Activated T-helper 1 cell treated with anti-CD3 and anti-CD28 coated beads, Interleukin-2, amount 50 U/mL, for 16 hours (primary cell): Measurements from ENCODE around the gene GLS.
A peak's percentile ranks its signal among the peaks of the same experiment; 100 is the strongest.
"Not testable (repeated sequence)": the region's sequence is repeated elsewhere in the genome, so short reads cannot be mapped to it uniquely, and the experiment has no call there.

Experiments used
- DNase-seq, 2 donors: peaks; one replicate each; pipeline ENCODE4 v3.0.0-alpha.2; 2020; ENCODE audit warnings: low read depth in 1 of 2, low spot score in 1 of 2

Gene GLS

GRCh38 chr2:190880378-190881083, at the start of gene GLS:
TSS of gene GLS (plus strand) at chr2:190880821. CDS start at chr2:190881085, 264 bp downstream.
- peak; percentile 92 to 93 for DNase-seq

DNA sequence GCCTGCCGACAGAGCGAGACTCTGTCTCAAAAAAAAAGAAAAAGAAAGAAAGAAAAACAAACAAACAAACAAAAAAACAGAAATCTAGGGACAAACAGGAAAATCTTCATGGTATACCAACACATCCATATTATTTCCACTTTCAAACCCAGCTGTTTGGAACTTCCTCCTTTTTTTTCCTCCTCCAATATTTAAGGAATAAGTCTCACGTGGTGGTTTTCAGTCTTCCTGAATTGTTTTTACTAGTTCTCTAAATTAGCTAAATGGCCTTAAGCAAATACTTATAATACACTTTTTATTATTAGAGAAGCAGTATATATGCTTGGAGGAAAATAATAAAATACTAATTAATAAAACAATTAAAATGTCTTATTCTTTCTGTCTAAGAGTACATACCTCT, 48.7 kb upstream of the GLS start:
- no peak for DNase-seq

- no peak for DNase-seq
Measured at GRCh38 chr2:190834890-190835208, 45.8 kb upstream of the GLS start.

- no peak for DNase-seq
Measured at GRCh38 chr2:190835303-190835930, 45.2 kb upstream of the GLS start.

DNA sequence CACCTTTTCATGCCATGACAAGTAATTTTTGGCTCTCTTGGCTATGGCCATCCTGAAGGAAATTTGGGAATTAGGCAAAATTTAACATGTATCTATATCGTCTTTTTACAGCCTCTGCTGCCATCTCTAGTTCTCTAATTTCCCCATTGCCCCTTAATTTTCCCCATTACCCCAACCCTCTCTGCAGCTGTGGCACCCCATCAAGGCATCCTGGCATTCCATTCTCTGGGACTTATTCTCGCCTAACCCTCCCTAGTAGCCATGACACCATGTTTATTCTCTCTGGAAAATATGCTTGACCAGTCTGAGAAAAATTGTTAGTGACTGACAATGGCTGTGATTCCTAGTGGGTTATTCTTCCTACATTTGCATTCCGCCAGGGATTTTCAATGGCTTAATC, 43.9 kb upstream of the GLS start:
- DNase-seq, result no peak

DNA sequence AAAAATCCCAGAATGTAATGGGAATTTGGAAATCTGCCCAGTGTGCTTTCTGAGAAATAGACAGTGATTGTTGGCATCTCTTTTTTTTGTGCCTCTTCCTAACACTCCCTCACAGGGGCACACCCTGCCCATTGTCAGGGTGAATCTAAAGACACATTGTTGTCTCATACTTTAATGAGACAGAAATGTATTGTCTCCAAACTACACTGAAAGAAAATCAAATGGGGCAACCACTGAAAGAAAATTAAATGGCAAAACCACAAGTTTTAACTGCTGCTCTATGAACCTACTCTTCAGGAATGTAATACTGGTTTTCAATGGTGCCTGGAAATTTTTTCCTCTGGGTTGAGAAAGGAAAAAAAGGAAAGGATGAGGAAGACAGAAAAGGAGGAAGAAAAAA, 43.2 kb upstream of the GLS start:
- no peak for DNase-seq

DNA sequence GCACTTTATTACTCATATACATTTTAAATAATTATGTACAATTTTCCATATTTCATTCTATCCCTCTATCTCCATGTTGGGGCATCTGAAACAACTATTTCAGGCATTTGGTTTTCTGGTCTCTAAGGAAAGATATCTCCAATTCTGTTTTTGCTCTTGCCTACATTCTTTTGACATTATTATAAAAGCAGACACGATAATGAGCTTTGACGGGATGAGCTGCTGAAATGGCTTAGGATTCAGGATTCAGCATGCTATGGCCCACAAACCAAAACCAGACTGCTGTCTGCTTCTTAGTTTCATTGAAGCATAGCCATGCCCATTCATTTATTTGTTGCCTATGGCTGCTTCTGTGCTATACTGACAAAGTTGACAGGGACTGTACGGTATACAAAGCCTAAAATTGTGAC, 42.7 kb upstream of the GLS start:
- DNase-seq, result no peak

GRCh38 chr2:190838492-190838910, 42.1 kb upstream of the GLS start:
- no peak for DNase-seq

DNA sequence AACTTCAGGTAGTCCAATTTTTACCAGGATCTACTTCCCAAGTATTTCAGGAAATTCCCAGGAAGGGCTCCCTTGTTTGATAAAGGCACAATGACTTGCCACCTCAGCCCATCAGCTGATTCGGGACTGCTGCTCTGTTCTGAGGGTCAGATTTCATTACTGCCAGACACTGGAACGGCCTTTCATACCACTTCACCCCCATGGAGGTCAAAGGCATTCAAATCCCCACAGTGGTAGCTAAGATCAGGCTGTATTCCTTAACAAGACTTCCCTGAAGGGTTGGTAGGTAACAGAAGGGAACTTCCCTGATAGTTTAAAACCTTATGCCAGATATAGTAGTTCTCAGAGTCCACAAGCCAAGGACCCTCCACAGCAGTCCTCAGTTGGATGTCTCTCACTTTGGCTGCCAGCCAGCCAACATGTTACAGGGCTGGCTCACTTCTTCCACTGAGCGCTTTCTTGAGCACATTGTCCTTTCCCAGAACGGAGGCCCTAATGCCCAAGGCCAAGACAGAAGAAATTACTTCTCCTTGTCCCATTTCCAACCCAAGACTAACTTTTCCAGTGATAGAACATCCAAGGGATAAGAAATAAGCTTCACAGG, 40.0 kb upstream of the GLS start:
- no peak for DNase-seq

- no peak for DNase-seq
Measured at GRCh38 chr2:190841707-190842505, 38.7 kb upstream of the GLS start.

- no peak for DNase-seq
Measured at GRCh38 chr2:190842606-190843104, 38.0 kb upstream of the GLS start.

- DNase-seq, result peak in 1 of 2 donors; percentile 8
Measured at GRCh38 chr2:190843890-190844699, 36.5 kb upstream of the GLS start.

GRCh38 chr2:190844700-190845401, 35.8 kb upstream of the GLS start:
- DNase-seq, result no peak

GRCh38 chr2:190846746-190847145, 33.9 kb upstream of the GLS start:
- DNase-seq, result no peak

DNA sequence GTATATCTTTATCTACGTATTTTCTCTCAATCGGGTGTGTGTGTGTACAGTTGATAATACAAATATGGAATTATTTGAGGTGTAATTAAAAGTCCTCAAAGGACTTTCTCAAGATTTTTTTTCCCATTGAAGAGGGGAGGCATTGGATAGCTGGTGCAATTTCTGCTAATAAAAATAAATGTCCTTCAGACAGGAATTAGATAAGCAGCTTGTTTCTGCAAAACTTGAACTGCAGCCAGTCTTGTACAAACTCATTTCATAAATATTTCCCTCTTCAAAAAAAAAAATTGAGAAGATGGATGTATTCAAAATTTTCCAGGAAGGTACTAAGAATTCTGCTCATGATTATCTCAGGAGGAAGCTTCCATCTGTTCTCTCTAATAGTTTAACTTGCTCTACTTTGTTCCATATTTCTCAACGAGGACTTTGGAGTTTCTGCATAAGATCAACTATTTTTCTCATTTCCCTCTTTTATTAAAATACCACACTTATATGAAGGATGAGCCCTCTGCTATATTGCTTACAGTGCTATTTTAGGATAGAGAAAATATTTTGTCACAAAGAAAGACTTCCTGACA, 33.0 kb upstream of the GLS start:
- DNase-seq, result no peak

DNA sequence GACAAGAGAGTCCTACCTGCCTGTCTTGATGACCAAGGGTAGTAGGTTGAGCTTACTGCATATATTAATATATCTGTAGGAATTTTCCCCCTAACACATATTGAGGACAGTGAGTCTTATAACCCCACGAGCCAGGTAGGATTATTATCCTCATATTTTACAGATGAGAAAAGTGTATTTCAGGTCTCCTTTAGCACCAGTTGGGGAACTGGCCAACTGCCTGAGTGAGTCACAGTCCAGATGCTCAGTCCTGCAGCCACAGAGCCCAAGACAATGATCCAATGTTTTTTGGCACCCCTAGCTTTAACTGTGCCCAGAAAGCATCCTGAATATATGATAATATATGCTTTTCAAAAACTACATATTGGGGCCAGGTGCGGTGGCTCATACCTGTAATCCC, 30.8 kb upstream of the GLS start:
- no peak for DNase-seq

GRCh38 chr2:190853022-190853421, 27.6 kb upstream of the GLS start:
- DNase-seq, result not testable (repeated sequence)

GRCh38 chr2:190853531-190854383, 26.9 kb upstream of the GLS start:
- DNase-seq, result no peak

DNA sequence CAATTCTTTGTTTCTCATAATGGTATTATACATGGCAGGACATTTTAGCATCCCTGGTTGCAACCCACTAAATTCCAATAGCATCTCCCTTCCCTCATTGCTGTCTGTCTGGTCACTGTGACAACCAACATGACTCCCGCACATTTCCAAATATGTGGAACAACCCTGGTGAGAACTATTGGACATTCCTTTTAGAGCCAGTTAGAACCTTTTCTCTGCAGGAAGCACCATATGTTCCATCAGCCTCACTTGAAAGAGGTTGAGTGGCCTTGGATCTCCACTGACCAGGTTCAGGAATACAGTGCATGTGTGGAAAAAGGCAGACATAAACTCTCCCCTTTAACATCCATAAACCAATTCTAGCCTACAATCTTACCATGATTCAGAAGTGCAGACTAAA, 25.9 kb upstream of the GLS start:
- no peak for DNase-seq
